ENCODE measurements around the gene ADGRG3.

The ADGRG3 gene

GRCh38 chr16:57658130-57658877, 9.8 kb upstream of the ADGRG3 start:
- no peak overlapping the region for H3K4me3 ChIP-seq (ENCODE audit: low read depth, low read length)
- TF ChIP-seq CTCF (IDR thresholded peaks at IDR 0.05; ENCODE audit: low read depth, low read length), result no peak
- in situ Hi-C loops (cut with HindIII; ENCODE audit: low sequenced_read_pairs), result no loop called here
- no peak for DNase-seq (ENCODE audit: low read depth, low spot score)

- in situ Hi-C loops (cut with HindIII; ENCODE audit: low sequenced_read_pairs), result no loop called here
- no peak overlapping the region for H3K4me3 ChIP-seq (ENCODE audit: low read depth, low read length)
- TF ChIP-seq CTCF (IDR thresholded peaks at IDR 0.05; ENCODE audit: low read depth, low read length), result no peak
- DNase-seq (ENCODE audit: low read depth, low spot score), result no peak
Observed at GRCh38 chr16:57658878-57659674, 9.0 kb upstream of the ADGRG3 start.

- no peak overlapping the region for H3K4me3 ChIP-seq (ENCODE audit: low read depth, low read length)
- TF ChIP-seq CTCF (IDR thresholded peaks at IDR 0.05; ENCODE audit: low read depth, low read length), result no peak
- DNase-seq (ENCODE audit: low read depth, low spot score), result no peak
- in situ Hi-C loops (cut with HindIII; ENCODE audit: low sequenced_read_pairs), result no loop called here
Observed at GRCh38 chr16:57660715-57661463, 7.2 kb upstream of the ADGRG3 start.

- no peak overlapping the region for H3K4me3 ChIP-seq (ENCODE audit: low read depth, low read length)
- no peak for TF ChIP-seq CTCF (IDR thresholded peaks at IDR 0.05; ENCODE audit: low read depth, low read length)
- DNase-seq (ENCODE audit: low read depth, low spot score), result no peak
- in situ Hi-C loops (cut with HindIII; ENCODE audit: low sequenced_read_pairs), result no loop called here
Observed at GRCh38 chr16:57661510-57661909, 6.6 kb upstream of the ADGRG3 start.

- in situ Hi-C loops (cut with HindIII; ENCODE audit: low sequenced_read_pairs), result no loop called here
- DNase-seq (ENCODE audit: low read depth, low spot score), result no peak
- no peak for TF ChIP-seq CTCF (IDR thresholded peaks at IDR 0.05; ENCODE audit: low read depth, low read length)
- H3K4me3 ChIP-seq (ENCODE audit: low read depth, low read length), result no peak overlapping the region
Observed at GRCh38 chr16:57661936-57662906, 5.9 kb upstream of the ADGRG3 start.
